Measurements from ENCODE around the gene TTC23.

Gene TTC23

GRCh38 chr15:99212406-99212805, 37.0 kb downstream of the TTC23 start:
- TF ChIP-seq FOXA1 (IDR thresholded peaks at IDR 0.05): no peak
- TF ChIP-seq ARNT (IDR thresholded peaks at IDR 0.05): no peak
- no peak for TF ChIP-seq ELF4 (IDR thresholded peaks at IDR 0.05)
- no peak for TF ChIP-seq FOXM1 (IDR thresholded peaks at IDR 0.05; ENCODE audit: borderline replicate concordance)
- TF ChIP-seq L3MBTL2 (conservative IDR thresholded peaks at IDR 0.05): no peak
- TF ChIP-seq BHLHE40 (IDR thresholded peaks at IDR 0.05; ENCODE audit: borderline replicate concordance): no peak
- CTCF ChIA-PET: no interaction called here
- no peak for DNase-seq (ENCODE audit: extremely low spot score)
- POLR2A ChIA-PET: no interaction called here

GRCh38 chr15:99211926-99212325, 37.5 kb downstream of the TTC23 start:
- ChIA-PET POLR2A (no interaction called here), CTCF (no interaction called here)
- DNase-seq (ENCODE audit: extremely low spot score): no peak
- TF ChIP-seq ELF4 (IDR thresholded peaks at IDR 0.05) (no peak), ZNF384 (IDR thresholded peaks at IDR 0.05) (no peak), SP1 (IDR thresholded peaks at IDR 0.05) (no peak), FOXA1 (IDR thresholded peaks at IDR 0.05) (no peak), NFRKB (IDR thresholded peaks at IDR 0.05) (no peak), L3MBTL2 (conservative IDR thresholded peaks at IDR 0.05) (no peak), BHLHE40 (IDR thresholded peaks at IDR 0.05; ENCODE audit: borderline replicate concordance) (no peak), ARNT (IDR thresholded peaks at IDR 0.05) (no peak), TARDBP (IDR thresholded peaks at IDR 0.05) (no peak), HDGF (IDR thresholded peaks at IDR 0.05; ENCODE audit: borderline replicate concordance) (no peak), LEF1 (IDR thresholded peaks at IDR 0.05; ENCODE audit: borderline replicate concordance) (no peak), PKNOX1 (IDR thresholded peaks at IDR 0.05) (no peak), SUZ12 (IDR thresholded peaks at IDR 0.05) (no peak), FOXM1 (IDR thresholded peaks at IDR 0.05; ENCODE audit: borderline replicate concordance) (no peak), CTBP1 (IDR thresholded peaks at IDR 0.05; ENCODE audit: borderline replicate concordance) (no peak), FOXK2 (IDR thresholded peaks at IDR 0.05) (no peak)

GRCh38 chr15:99210334-99210733, 39.0 kb downstream of the TTC23 start:
- ChIA-PET POLR2A (no interaction called here), CTCF (interaction anchor here (0.6 to 1.3 kb wide), 2 partner anchors 105 to 122 kb away, joined by 3 read pairs; partner anchors contain the start of gene SYNM)
- no peak for DNase-seq (ENCODE audit: extremely low spot score)
- TF ChIP-seq FOXM1 (IDR thresholded peaks at IDR 0.05; ENCODE audit: borderline replicate concordance) (no peak), SP1 (IDR thresholded peaks at IDR 0.05) (no peak), PKNOX1 (IDR thresholded peaks at IDR 0.05) (no peak), LEF1 (IDR thresholded peaks at IDR 0.05; ENCODE audit: borderline replicate concordance) (no peak), BHLHE40 (IDR thresholded peaks at IDR 0.05; ENCODE audit: borderline replicate concordance) (no peak), ZNF384 (IDR thresholded peaks at IDR 0.05) (no peak), HDGF (IDR thresholded peaks at IDR 0.05; ENCODE audit: borderline replicate concordance) (no peak)

GRCh38 chr15:99209326-99209725, 40.1 kb downstream of the TTC23 start:
- POLR2A ChIA-PET: no interaction called here

GRCh38 chr15:99207672-99208071, 41.7 kb downstream of the TTC23 start:
- DNase-seq (ENCODE audit: extremely low spot score): no peak
- ChIA-PET POLR2A (interaction anchor here (1.1 kb wide), 1 partner anchor 44 kb away, joined by 3 read pairs; the partner anchor contains the start of gene LRRC28), CTCF (no interaction called here)
- TF ChIP-seq SP1 (IDR thresholded peaks at IDR 0.05) (no peak), ELF4 (IDR thresholded peaks at IDR 0.05) (no peak), TARDBP (IDR thresholded peaks at IDR 0.05) (no peak), FOXK2 (IDR thresholded peaks at IDR 0.05) (no peak), NFRKB (IDR thresholded peaks at IDR 0.05) (no peak), HDGF (IDR thresholded peaks at IDR 0.05; ENCODE audit: borderline replicate concordance) (no peak)

More at GRCh38 chr15:99209326-99209725, 40.1 kb downstream of the TTC23 start:
- DNase-seq (ENCODE audit: extremely low spot score): no peak
- TF ChIP-seq HDGF (IDR thresholded peaks at IDR 0.05; ENCODE audit: borderline replicate concordance) (no peak), NFRKB (IDR thresholded peaks at IDR 0.05) (no peak), ZNF384 (IDR thresholded peaks at IDR 0.05) (no peak), FOXA1 (IDR thresholded peaks at IDR 0.05) (no peak), ELF4 (IDR thresholded peaks at IDR 0.05) (no peak), CTBP1 (IDR thresholded peaks at IDR 0.05; ENCODE audit: borderline replicate concordance) (no peak), FOXM1 (IDR thresholded peaks at IDR 0.05; ENCODE audit: borderline replicate concordance) (no peak), LEF1 (IDR thresholded peaks at IDR 0.05; ENCODE audit: borderline replicate concordance) (no peak), TARDBP (IDR thresholded peaks at IDR 0.05) (no peak), SP1 (IDR thresholded peaks at IDR 0.05) (no peak), PKNOX1 (IDR thresholded peaks at IDR 0.05) (no peak)
- CTCF ChIA-PET: interaction anchor here (1.3 kb wide), 1 partner anchor 109 kb away, joined by 4 read pairs; no protein-coding TSS in a partner anchor

GRCh38 chr15:99202176-99202552, 47.2 kb downstream of the TTC23 start:
- ChIA-PET CTCF (interaction anchor here (1.1 kb wide), 1 partner anchor 97 kb away, joined by 3 read pairs; the partner anchor contains the start of gene SYNM), POLR2A (no interaction called here)
- TF ChIP-seq FOXM1 (IDR thresholded peaks at IDR 0.05; ENCODE audit: borderline replicate concordance): no peak
- no peak for TF ChIP-seq TARDBP (IDR thresholded peaks at IDR 0.05)
- TF ChIP-seq L3MBTL2 (conservative IDR thresholded peaks at IDR 0.05): no peak
- TF ChIP-seq SUZ12 (IDR thresholded peaks at IDR 0.05): no peak
- no peak for TF ChIP-seq FOXA1 (IDR thresholded peaks at IDR 0.05)
- TF ChIP-seq CTBP1 (IDR thresholded peaks at IDR 0.05; ENCODE audit: borderline replicate concordance): no peak
- TF ChIP-seq LEF1 (IDR thresholded peaks at IDR 0.05; ENCODE audit: borderline replicate concordance): no peak
- no peak for TF ChIP-seq ARNT (IDR thresholded peaks at IDR 0.05)
- TF ChIP-seq SP1 (IDR thresholded peaks at IDR 0.05): no peak
- no peak for TF ChIP-seq HDGF (IDR thresholded peaks at IDR 0.05; ENCODE audit: borderline replicate concordance)
- no peak for TF ChIP-seq NFRKB (IDR thresholded peaks at IDR 0.05)
- TF ChIP-seq ZNF384 (IDR thresholded peaks at IDR 0.05): no peak
- no peak for TF ChIP-seq BHLHE40 (IDR thresholded peaks at IDR 0.05; ENCODE audit: borderline replicate concordance)
- TF ChIP-seq ELF4 (IDR thresholded peaks at IDR 0.05): no peak
- no peak for TF ChIP-seq FOXK2 (IDR thresholded peaks at IDR 0.05)
- TF ChIP-seq PKNOX1 (IDR thresholded peaks at IDR 0.05): no peak
- DNase-seq (ENCODE audit: extremely low spot score): no peak

Data from HEK293T (cell line).